Cardiac muscle cell (in vitro differentiated cells and primary cell): ENCODE results near the gene IFNLR1. TPM values are rescaled to one million over a fixed set of nuclear protein-coding genes. Genes with fewer than 3 reads are reported as not detected.

ENCODE experiments used
- DNase-seq, 2 donors: peaks; one replicate each; pipeline versions ENCODE4 v3.0.0 to v3.0.0-alpha.2; 2010 to 2017; ENCODE audit warnings: low read depth in 1 of 2, low spot score in 1 of 2
- H3K27ac ChIP-seq: fragments of 200-600 bp; sonication (generic); 2 replicates; pipeline ENCODE4 v1.5.1; 2016
- H3K27me3 ChIP-seq: fragments of 200-600 bp; sonication (generic); 2 replicates; pipeline ENCODE4 v1.6.0; 2016; ENCODE audit warnings: control low read depth
- H3K36me3 ChIP-seq: fragments of 200-600 bp; sonication (generic); 2 replicates; pipeline ENCODE4 v1.5.1; 2016; ENCODE audit warnings: control low read depth
- H3K4me1 ChIP-seq: fragments of 200-600 bp; sonication (generic); 2 replicates; pipeline ENCODE4 v1.8.1; 2017; ENCODE audit warnings: low read depth, mild to moderate bottlenecking, mixed run types
- H3K4me3 ChIP-seq: fragments of 200-600 bp; sonication (generic); 2 replicates; pipeline ENCODE4 v1.5.1; 2016; ENCODE audit warnings: mild to moderate bottlenecking
- H3K9me3 ChIP-seq: fragments of 200-600 bp; sonication (generic); 2 replicates; pipeline ENCODE4 v1.5.1; 2017; ENCODE audit warnings: low read depth, mild to moderate bottlenecking, control low read depth
- CTCF ChIP-seq: IDR thresholded peaks from 2 replicates; pipeline ENCODE4 v1.5.1; 2012; ENCODE audit warnings: low read depth, mild to moderate bottlenecking, low read length
- polyA plus RNA-seq: library from polyadenylated mRNA; unstranded; fragments of >200 nt; fragmentation: Nextera tagmentation; extraction: Ambion mirVana; gene quantifications from 2 replicates; pipeline ENCODE4 v1.2.1, GENCODE V29; 2016
- total RNA-seq: library from RNA; depleted of rRNA; stranded (reverse); fragments of >200 nt; gene quantifications from 2 replicates; pipeline ENCODE4 v1.2.3, GENCODE V29; 2016

Gene IFNLR1
- total and polyA plus RNA-seq, 2 experiments from 2014 or later = 3.9 to 15.2 TPM

- no peak for TF ChIP-seq CTCF
- H3K4me3 ChIP-seq = no peak overlapping the region
- no peaks in the 10 kb centered on the region for H3K36me3 ChIP-seq
- peak in 1 of 2 donors; percentile 68 for DNase-seq
- H3K27me3 ChIP-seq = no peaks in the 10 kb centered on the region
- H3K9me3 ChIP-seq = no peaks in the 10 kb centered on the region
- H3K27ac ChIP-seq = no peak overlapping the region
- peaks cover 8% of the 10 kb centered on the region for H3K4me1 ChIP-seq
These were observed 79.5 kb downstream of the IFNLR1 start for GRCh38 chr1:24107462-24108138.

- Histone ChIP-seq H3K4me3 (no peak overlapping the region), H3K27ac (no peak overlapping the region), H3K9me3 (no peaks in the 10 kb centered on the region), H3K27me3 (no peaks in the 10 kb centered on the region), H3K4me1 (no peaks in the 10 kb centered on the region), H3K36me3 (no peaks in the 10 kb centered on the region)
- DNase-seq = no peak
- no peak for TF ChIP-seq CTCF
These were observed 81.5 kb downstream of the IFNLR1 start for GRCh38 chr1:24105368-24106160.

GRCh38 chr1:24104854-24105253 is 82.2 kb downstream of the IFNLR1 start:
- no peaks in the 10 kb centered on the region for H3K9me3 ChIP-seq
- no peak for TF ChIP-seq CTCF
- no peaks in the 10 kb centered on the region for H3K4me1 ChIP-seq
- H3K27me3 ChIP-seq = no peaks in the 10 kb centered on the region
- H3K4me3 ChIP-seq = no peak overlapping the region
- H3K36me3 ChIP-seq = no peaks in the 10 kb centered on the region
- H3K27ac ChIP-seq = no peak overlapping the region
- no peak for DNase-seq

Other genes with a start within 250 kb of the IFNLR1 start
- gene PNRC2, start 227.5 kb downstream of the IFNLR1 start, total RNA-seq = 77.1 and 87.9 TPM in 2 replicates
- 71.7 and 88.5 TPM in 2 replicates for gene PNRC2, start 227.5 kb downstream of the IFNLR1 start, polyA plus RNA-seq
- 107 and 134 TPM in 2 replicates for gene SRSF10, start 207.0 kb downstream of the IFNLR1 start, total RNA-seq
- gene SRSF10, start 207.0 kb downstream of the IFNLR1 start, polyA plus RNA-seq = 181 and 192 TPM in 2 replicates
- gene MYOM3, start 75.2 kb downstream of the IFNLR1 start, total RNA-seq = 0.70 and 0.71 TPM in 2 replicates
- 0.51 TPM in 1 of 2 replicates, not detected in the other for gene MYOM3, start 75.2 kb downstream of the IFNLR1 start, polyA plus RNA-seq
- gene IL22RA1, start 44.1 kb downstream of the IFNLR1 start, total RNA-seq = 0.11 TPM in 1 of 2 replicates, not detected in the other
- gene IL22RA1, start 44.1 kb downstream of the IFNLR1 start, polyA plus RNA-seq = not detected in 2 replicates
- gene GRHL3, start 132.1 kb upstream of the IFNLR1 start, total RNA-seq = 0.54 TPM in 1 of 2 replicates, not detected in the other
- not detected in 2 replicates for gene GRHL3, start 132.1 kb upstream of the IFNLR1 start, polyA plus RNA-seq
- gene STPG1, start 226.5 kb upstream of the IFNLR1 start, total RNA-seq = 5.7 and 10.7 TPM in 2 replicates
- 9.9 and 17.7 TPM in 2 replicates for gene STPG1, start 226.5 kb upstream of the IFNLR1 start, polyA plus RNA-seq
- gene NIPAL3, start 228.5 kb upstream of the IFNLR1 start, total RNA-seq = 29.9 and 32.2 TPM in 2 replicates
- 19.0 and 23.7 TPM in 2 replicates for gene NIPAL3, start 228.5 kb upstream of the IFNLR1 start, polyA plus RNA-seq